Mucosa of stomach (tissue), 1 donor: ENCODE results near the gene KMO.

Experiments used
- H3K27me3 ChIP-seq: one replicate; pipeline ENCODE4 v1.7.0; 2013; ENCODE audit warnings: mild to moderate bottlenecking, low read length; ENCODE audit not compliant: control insufficient read depth, insufficient read depth
- H3K36me3 ChIP-seq: one replicate; pipeline ENCODE4 v1.7.0; 2013; ENCODE audit warnings: low read length; ENCODE audit not compliant: control insufficient read depth, insufficient read depth
- H3K4me1 ChIP-seq: one replicate; pipeline ENCODE4 v1.7.0; 2013; ENCODE audit warnings: mild to moderate bottlenecking, low read length; ENCODE audit not compliant: control insufficient read depth, insufficient read depth
- H3K4me3 ChIP-seq: one replicate; pipeline ENCODE4 v1.7.0; 2013; ENCODE audit warnings: low read length
- H3K9ac ChIP-seq: one replicate; pipeline ENCODE4 v1.7.0; 2013; ENCODE audit warnings: mild to moderate bottlenecking, low read length, moderate library complexity
- H3K9me3 ChIP-seq: one replicate; pipeline ENCODE4 v1.7.0; 2013; ENCODE audit warnings: mild to moderate bottlenecking, low read length, moderate library complexity; ENCODE audit not compliant: control insufficient read depth
- donor health status: Pancreatic carcinoma.

Gene KMO

DNA sequence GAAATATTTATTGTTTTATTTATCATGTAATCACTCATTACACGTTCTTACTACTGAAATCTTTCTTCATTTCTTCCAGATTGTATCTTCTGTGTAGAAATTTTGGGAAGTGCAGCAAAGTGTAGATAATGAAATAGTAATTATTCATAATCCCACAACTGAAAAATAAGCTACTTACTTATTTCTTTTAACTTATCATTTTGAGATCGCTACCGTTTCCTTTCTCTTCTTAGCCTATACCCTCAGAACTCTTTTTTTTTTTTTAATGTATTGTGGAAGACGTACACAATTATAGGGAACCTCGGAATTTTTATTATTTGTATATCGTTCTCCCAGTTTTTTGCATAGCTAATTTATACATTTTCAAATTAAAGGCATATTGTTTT, 12.1 kb upstream of the KMO start:
- peak overlapping the region; percentile 48 for H3K4me3 ChIP-seq
- peaks cover 4% of the 10 kb centered on the region for H3K4me1 ChIP-seq
- H3K36me3 ChIP-seq = no peaks in the 10 kb centered on the region
- H3K9ac ChIP-seq = peak overlapping the region; percentile 50
- no peaks in the 10 kb centered on the region for H3K9me3 ChIP-seq
- H3K27me3 ChIP-seq = peaks cover 7% of the 10 kb centered on the region

DNA sequence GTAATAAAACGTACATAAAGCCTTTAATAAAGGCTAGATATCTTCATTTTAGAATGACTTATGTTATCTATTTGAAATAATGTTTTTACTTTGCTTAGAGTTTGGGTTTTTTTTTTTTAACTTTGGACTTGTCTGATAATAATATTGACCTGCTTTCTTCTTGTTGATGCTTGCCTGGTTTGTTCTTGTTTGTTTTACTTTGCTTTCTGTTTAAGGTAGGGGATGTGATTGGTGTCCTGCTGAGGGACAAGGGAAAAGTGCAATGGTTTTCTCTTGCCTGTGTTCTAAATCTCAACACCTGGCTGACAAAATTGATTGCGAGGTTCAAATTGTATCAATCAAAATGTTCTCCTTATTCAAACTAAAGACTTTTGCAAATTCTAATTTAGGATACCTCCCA, 10.5 kb upstream of the KMO start:
- peaks cover 4% of the 10 kb centered on the region for H3K4me1 ChIP-seq
- no peaks in the 10 kb centered on the region for H3K36me3 ChIP-seq
- H3K4me3 ChIP-seq = no peak overlapping the region
- no peaks in the 10 kb centered on the region for H3K9me3 ChIP-seq
- H3K9ac ChIP-seq = no peak overlapping the region
- H3K27me3 ChIP-seq = peaks cover 7% of the 10 kb centered on the region

DNA sequence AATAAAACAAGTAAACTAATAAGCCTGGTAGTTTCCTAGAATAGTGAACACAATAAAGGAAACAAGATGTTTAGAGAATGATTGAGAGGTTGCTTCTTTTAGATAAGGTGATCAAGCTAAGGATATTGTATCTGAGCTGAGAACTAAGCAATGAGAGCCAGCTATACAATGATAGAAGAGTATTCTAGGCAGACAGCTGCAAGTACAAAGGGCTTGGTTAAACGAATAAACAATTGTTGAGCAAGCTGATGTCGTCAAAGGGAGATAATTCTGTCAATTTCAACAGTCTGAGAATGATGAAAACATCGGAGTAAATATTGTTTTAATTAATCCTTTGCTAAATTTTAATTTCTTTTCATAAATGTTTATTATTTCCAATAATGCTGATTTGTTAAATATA, 7.2 kb upstream of the KMO start:
- H3K4me1 ChIP-seq = no peaks in the 10 kb centered on the region
- H3K36me3 ChIP-seq = no peaks in the 10 kb centered on the region
- peaks cover 7% of the 10 kb centered on the region for H3K27me3 ChIP-seq
- H3K4me3 ChIP-seq = no peak overlapping the region
- no peak overlapping the region for H3K9ac ChIP-seq
- H3K9me3 ChIP-seq = no peaks in the 10 kb centered on the region

DNA sequence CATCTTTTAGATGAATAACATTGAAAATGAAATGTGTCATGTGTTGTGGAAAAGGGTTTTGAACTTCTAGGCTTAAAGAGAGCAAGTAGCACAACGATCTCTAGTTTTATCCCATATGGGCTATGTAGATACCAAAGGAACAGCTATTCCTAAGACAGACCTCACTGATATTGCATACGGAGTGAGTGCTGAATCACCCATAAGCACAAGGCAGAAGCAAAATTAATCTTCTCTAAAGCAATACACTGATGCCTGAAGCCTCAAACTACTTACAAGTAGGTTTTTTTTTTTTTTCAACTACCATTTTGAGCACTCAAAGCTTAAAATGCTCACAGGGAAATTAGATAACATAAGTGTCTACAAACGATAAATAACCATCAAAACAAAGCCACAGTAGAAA, 5.0 kb upstream of the KMO start:
- Histone ChIP-seq H3K27me3 (peaks cover 7% of the 10 kb centered on the region), H3K4me1 (no peaks in the 10 kb centered on the region), H3K9ac (no peak overlapping the region), H3K9me3 (no peaks in the 10 kb centered on the region), H3K4me3 (no peak overlapping the region), H3K36me3 (no peaks in the 10 kb centered on the region)

DNA sequence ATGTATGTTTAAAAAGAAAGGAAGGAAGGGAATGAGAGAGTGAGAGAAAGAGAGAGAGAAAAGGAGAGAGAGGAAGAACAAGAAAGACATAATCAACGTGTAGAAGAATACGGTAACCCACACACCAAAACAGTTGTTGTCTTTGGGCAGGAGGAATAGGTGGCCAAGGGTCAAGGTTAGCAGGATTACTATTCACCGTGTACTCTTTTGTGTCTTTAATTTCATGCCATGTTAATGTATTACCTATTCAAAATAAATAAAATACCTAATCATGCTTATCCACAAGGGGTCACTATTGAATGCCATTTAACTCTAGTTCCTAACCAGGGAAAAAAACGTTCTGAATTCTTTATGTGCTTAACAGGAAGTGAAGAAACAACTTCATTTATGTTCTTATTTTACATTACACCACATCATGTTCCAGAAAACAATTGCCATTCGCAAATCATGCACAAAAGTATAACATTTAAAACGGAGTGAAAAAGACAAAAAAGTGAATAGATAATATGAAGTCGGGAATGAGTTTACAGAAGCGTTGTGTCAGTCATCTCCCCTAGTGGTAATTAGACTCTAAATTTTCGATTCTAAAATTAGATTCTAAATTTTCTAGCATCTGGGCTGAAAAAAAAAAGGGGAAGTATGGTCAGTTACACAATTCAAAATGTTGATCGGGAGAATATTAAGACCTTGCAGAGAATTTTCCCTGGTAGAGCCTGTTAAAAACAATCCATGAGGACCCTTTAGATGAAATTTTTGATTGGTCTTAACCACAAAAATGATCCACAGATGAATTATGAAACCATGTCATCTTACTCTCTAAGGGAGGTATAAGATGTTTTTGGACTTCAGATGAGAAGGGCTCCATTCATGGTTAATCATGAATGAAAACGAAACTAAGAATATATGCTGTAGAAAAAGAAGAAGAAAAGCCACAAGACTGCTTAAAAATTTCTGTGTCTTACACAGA, 700 bp upstream of the KMO start:
- no peaks in the 10 kb centered on the region for H3K27me3 ChIP-seq
- peak overlapping the region; percentile 4 for H3K4me3 ChIP-seq
- no peaks in the 10 kb centered on the region for H3K36me3 ChIP-seq
- no peaks in the 10 kb centered on the region for H3K4me1 ChIP-seq
- no peaks in the 10 kb centered on the region for H3K9me3 ChIP-seq
- H3K9ac ChIP-seq = peak overlapping the region; percentile 57

DNA sequence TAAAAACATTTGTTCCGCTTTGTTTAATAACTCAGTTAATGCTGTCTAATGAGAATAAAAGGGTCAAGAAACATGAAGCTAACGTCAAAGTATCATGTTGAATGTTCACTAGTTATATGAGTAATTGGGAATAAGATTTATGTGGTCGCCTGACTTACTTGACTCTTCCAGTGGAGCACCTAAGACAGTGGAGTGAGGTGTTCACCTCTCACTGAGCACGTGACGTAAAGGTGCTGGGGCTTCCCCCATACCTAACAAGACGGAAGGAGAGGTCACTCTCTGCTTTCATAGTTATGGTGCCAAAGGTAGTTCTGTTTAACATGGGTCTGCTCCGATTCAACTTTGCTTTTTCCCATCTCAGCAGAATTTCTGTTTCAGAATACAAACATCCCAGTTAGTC, 686 bp downstream of the KMO start:
- no peak overlapping the region for H3K9ac ChIP-seq
- H3K4me3 ChIP-seq = no peak overlapping the region

DNA sequence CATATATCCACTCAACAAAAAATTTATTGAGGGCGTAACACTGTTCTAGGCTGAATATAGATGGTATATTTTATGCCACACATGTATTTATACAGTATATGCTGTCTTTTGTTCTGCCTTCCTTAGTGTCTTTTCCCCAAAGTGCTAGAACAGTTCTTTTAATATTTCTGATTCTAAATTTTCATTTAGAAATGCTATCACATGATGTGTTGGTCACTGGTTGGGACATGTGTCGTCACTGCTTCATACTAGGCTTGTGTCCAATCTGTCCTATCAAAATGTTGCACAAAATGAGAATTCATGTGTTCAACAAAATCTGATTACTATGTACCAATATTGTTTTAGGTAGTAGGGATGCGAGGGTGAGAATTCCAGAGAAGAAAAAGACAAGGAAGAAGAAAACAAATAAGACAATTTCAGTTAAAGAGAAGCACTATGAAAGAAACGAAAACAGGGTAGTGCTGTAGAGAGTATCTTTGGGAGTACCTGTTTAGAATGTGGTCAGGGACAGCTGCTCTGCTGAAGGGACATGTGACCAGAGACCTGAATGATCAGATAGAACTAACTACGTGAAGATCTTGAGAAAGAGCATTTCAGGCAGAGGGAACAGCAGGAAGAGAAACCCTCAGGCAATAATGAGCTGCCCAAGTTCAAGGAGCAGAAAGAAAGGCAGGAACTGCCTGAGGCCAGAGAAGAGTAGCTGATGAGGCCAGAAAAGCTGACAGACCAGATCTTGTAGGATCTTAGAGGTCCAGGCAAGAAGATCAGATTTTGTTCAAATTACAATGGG, 1.3 kb downstream of the KMO start:
- no peaks in the 10 kb centered on the region for H3K9me3 ChIP-seq
- H3K4me1 ChIP-seq = no peaks in the 10 kb centered on the region
- H3K9ac ChIP-seq = no peak overlapping the region
- no peaks in the 10 kb centered on the region for H3K36me3 ChIP-seq
- no peak overlapping the region for H3K4me3 ChIP-seq
- H3K27me3 ChIP-seq = no peaks in the 10 kb centered on the region

More for the DNA sequence above, 686 bp downstream of the KMO start:
- H3K27me3 ChIP-seq = no peaks in the 10 kb centered on the region
- H3K4me1 ChIP-seq = no peaks in the 10 kb centered on the region
- no peaks in the 10 kb centered on the region for H3K36me3 ChIP-seq
- H3K9me3 ChIP-seq = no peaks in the 10 kb centered on the region

DNA sequence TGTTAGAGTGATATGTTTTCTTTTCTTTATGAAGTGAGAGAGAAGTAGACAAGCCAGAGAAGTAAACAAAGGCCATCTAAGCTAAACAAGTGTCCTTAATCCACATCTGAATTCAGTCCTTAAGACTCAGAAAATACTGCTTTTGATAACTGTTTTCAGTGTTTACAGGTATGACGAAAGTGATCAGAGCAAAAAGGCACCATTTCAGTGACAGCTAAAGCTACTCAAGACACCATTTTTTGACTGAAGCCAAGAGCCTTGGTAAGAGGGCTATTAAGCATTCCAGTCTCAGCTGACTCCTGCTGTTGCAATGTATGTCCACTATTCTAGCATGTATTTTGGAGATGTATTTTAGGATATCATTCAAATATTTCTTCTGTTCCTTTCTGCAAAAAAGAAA, 4.1 kb downstream of the KMO start:
- Histone ChIP-seq H3K9ac (no peak overlapping the region), H3K9me3 (no peaks in the 10 kb centered on the region), H3K36me3 (no peaks in the 10 kb centered on the region), H3K4me3 (no peak overlapping the region), H3K4me1 (no peaks in the 10 kb centered on the region), H3K27me3 (no peaks in the 10 kb centered on the region)

DNA sequence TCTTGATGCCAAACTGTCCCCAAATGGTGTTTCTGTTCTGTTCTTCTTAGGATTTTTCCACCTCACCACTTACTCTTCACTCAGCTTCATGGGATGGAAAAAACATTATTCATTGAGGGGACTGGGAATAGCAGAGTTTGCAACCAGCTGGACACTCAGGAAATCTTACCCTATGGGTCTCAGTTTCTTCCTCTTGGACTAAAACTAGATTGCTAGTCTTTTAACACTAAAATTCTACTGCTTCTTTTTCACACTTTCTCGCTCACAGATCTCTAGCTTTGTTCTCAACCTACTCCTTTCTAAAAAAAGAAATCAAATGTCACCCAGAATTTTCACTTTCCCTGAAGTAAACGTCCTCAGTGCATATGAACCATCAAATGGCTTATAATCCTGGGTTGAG, 4.8 kb downstream of the KMO start:
- Histone ChIP-seq H3K4me1 (no peaks in the 10 kb centered on the region), H3K4me3 (no peak overlapping the region), H3K36me3 (no peaks in the 10 kb centered on the region), H3K9ac (no peak overlapping the region), H3K27me3 (no peaks in the 10 kb centered on the region), H3K9me3 (no peaks in the 10 kb centered on the region)

DNA sequence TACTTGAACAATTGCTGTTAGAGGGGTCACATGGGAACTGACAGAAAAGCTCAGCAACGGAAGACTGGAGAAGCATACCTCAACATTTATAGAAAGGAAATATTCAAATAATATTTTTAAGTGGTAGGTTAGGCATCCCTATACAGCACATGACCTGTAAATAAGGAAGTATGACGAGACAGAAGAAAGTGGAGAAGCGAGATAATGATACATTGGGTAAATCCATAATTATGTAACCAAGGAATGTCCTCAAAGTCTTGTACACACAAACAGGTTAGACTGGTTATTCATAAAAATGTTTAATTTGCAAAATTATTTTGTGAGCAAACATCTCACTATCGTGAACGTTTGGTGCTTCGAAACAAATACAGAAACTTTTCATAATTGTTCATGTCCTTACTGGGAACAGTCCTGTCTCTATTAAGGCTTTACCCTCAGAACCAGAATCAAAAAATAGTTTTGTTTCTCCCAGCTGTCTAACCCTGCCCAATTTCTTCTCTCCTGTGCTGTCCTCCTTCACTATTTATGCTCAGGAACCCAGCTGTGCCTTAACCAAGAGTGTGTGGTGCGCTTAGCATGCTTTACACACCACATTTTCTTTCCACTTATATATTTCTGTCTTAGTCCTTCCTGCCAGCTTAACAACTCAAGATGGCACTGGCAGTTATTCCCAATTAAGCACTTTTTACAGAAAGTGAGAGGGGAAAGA, 10.2 kb downstream of the KMO start:
- no peaks in the 10 kb centered on the region for H3K4me1 ChIP-seq
- H3K9me3 ChIP-seq = no peaks in the 10 kb centered on the region
- H3K36me3 ChIP-seq = no peaks in the 10 kb centered on the region
- H3K27me3 ChIP-seq = peaks cover 4% of the 10 kb centered on the region
- no peak overlapping the region for H3K4me3 ChIP-seq
- H3K9ac ChIP-seq = no peak overlapping the region

DNA sequence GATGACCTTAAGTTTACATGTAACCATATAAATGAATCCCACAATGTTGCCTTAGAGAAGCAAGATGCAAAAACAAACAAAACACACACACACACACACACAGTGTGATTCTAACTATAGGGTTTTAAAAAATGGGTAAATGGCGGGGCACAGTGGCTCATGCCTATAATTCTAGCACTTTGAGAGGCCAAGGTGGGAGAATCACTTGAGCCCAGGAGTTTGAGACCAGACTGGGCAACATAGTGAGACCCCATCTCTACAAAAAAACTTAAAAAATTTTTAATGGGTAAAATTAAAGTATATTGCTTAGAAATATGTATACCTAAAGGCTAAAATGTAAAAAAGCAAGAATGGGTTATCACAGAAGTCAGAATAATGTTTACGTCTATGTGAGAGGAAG, 15.8 kb downstream of the KMO start:
- Histone ChIP-seq H3K9ac (no peak overlapping the region), H3K27me3 (peaks cover 4% of the 10 kb centered on the region), H3K36me3 (no peaks in the 10 kb centered on the region), H3K4me1 (no peaks in the 10 kb centered on the region), H3K4me3 (no peak overlapping the region), H3K9me3 (no peaks in the 10 kb centered on the region)

DNA sequence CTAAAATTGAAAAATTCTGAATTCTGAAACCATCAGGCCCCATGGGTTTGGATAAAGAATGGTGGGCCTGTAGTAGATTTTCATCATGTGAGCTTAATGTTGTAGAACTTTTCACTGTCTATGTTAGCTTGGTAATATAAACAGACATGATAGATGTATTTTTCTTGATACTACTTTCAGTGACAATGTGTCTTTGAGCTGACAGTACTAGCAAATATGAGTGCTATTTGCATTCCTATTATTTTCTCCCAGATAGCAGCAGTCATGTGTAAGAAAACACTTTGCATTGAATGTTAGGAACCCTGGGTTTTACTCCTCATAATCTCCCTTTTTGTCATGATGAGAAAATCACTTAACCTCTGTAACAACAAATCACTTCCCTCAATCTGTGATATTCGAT, 18.1 kb downstream of the KMO start:
- no peak overlapping the region for H3K4me3 ChIP-seq
- H3K9ac ChIP-seq = no peak overlapping the region
- H3K9me3 ChIP-seq = no peaks in the 10 kb centered on the region
- H3K36me3 ChIP-seq = no peaks in the 10 kb centered on the region
- H3K27me3 ChIP-seq = peaks cover 3% of the 10 kb centered on the region
- no peaks in the 10 kb centered on the region for H3K4me1 ChIP-seq
